ENCODE results near the gene DOCK3.

Gene DOCK3

GRCh38 chr3:51391566-51392354 is 717.0 kb downstream of the DOCK3 start:
- DNase-seq, result no peak

GRCh38 chr3:51392355-51393133 is 717.8 kb downstream of the DOCK3 start:
- no peak for DNase-seq

- no peak for DNase-seq
Measured at GRCh38 chr3:51393134-51393495, 718.4 kb downstream of the DOCK3 start.

GRCh38 chr3:51393564-51393963 is 718.8 kb downstream of the DOCK3 start:
- no peak for DNase-seq

GRCh38 chr3:51394541-51394940 is 719.8 kb downstream of the DOCK3 start:
- DNase-seq, result no peak

GRCh38 chr3:51395493-51396213 is 720.9 kb downstream of the DOCK3 start:
- DNase-seq, result no peak

GRCh38 chr3:51396401-51396800 is 721.7 kb downstream of the DOCK3 start:
- no peak for DNase-seq

GRCh38 chr3:51397392-51397791 is 722.7 kb downstream of the DOCK3 start:
- DNase-seq, result no peak

- DNase-seq, result no peak
Measured at GRCh38 chr3:51398595-51399310, 724.0 kb downstream of the DOCK3 start.

- DNase-seq, result no peak
Measured at GRCh38 chr3:51400166-51400565, 725.4 kb downstream of the DOCK3 start.

- DNase-seq, result no peak
Measured at GRCh38 chr3:51401735-51402134, 727.0 kb downstream of the DOCK3 start.

GRCh38 chr3:51403675-51404074 is 728.9 kb downstream of the DOCK3 start:
- no peak for DNase-seq

- DNase-seq, result no peak
Measured at GRCh38 chr3:51408021-51408420, 733.3 kb downstream of the DOCK3 start.

GRCh38 chr3:51408813-51409212 is 734.1 kb downstream of the DOCK3 start:
- no peak for DNase-seq

- no peak for DNase-seq
Measured at GRCh38 chr3:51422211-51422610, 747.5 kb downstream of the DOCK3 start.

GRCh38 chr3:51426921-51427320 is 752.2 kb downstream of the DOCK3 start:
- no peak for DNase-seq

GRCh38 chr3:51429138-51429537 is 754.4 kb downstream of the DOCK3 start:
- DNase-seq, result no peak
